GM18858 (cell line): ENCODE results near the gene ERG28.
"Not testable (repeated sequence)": the region's sequence is repeated elsewhere in the genome, so short reads cannot be mapped to it uniquely, and the experiment has no call there.

ENCODE experiments used
- ATAC-seq: cut with Tn5 transposase; IDR thresholded peaks from one replicate; pipeline ENCODE4 v1.9.1; 2021; ENCODE audit not compliant: unreplicated experiment

The ERG28 gene

GRCh38 chr14:75660630-75661498 lies at the start of gene ERG28, which contains the start of gene TTLL5:
ERG28 (minus strand) TSS chr14:75660876; CDS start chr14:75657502, 3,374 bp downstream.
TTLL5 (plus strand) TSS chr14:75661246; CDS start chr14:75663150, 1,904 bp downstream.
- peak; percentile 90 for ATAC-seq

- ATAC-seq: no peak
These were observed 48.6 kb upstream of the ERG28 start for GRCh38 chr14:75709207-75709812.

GRCh38 chr14:75705014-75705413 lies 44.3 kb upstream of the ERG28 start:
- no peak for ATAC-seq

- no peak for ATAC-seq
These were observed 42.8 kb upstream of the ERG28 start for GRCh38 chr14:75703467-75703866.

GRCh38 chr14:75702616-75703261 lies 42.1 kb upstream of the ERG28 start:
- no peak for ATAC-seq

- no peak for ATAC-seq
These were observed 41.4 kb upstream of the ERG28 start for GRCh38 chr14:75702122-75702521.

GRCh38 chr14:75700295-75700694 lies 39.6 kb upstream of the ERG28 start:
- no peak for ATAC-seq

- ATAC-seq: no peak
These were observed 38.7 kb upstream of the ERG28 start for GRCh38 chr14:75699331-75699730.

GRCh38 chr14:75697918-75698317 lies 37.2 kb upstream of the ERG28 start:
- no peak for ATAC-seq

- ATAC-seq: no peak
These were observed 36.7 kb upstream of the ERG28 start for GRCh38 chr14:75697386-75697785.

- not testable (repeated sequence) for ATAC-seq
These were observed 34.3 kb upstream of the ERG28 start for GRCh38 chr14:75695025-75695424.

GRCh38 chr14:75690010-75690409 lies 29.3 kb upstream of the ERG28 start:
- ATAC-seq: no peak

- no peak for ATAC-seq
These were observed 28.3 kb upstream of the ERG28 start for GRCh38 chr14:75689012-75689411.

GRCh38 chr14:75685910-75686309 lies 25.2 kb upstream of the ERG28 start:
- ATAC-seq: no peak

GRCh38 chr14:75675265-75675960 lies 14.7 kb upstream of the ERG28 start:
- ATAC-seq: no peak

GRCh38 chr14:75673345-75674035 lies 12.8 kb upstream of the ERG28 start:
- ATAC-seq: no peak

- no peak for ATAC-seq
These were observed 12.0 kb upstream of the ERG28 start for GRCh38 chr14:75672605-75673192.

GRCh38 chr14:75667099-75667765 lies 6.6 kb upstream of the ERG28 start:
- no peak for ATAC-seq

GRCh38 chr14:75662966-75663365 lies 2.3 kb upstream of the ERG28 start:
- ATAC-seq: no peak

- ATAC-seq: no peak
These were observed 781 bp upstream of the ERG28 start for GRCh38 chr14:75661499-75661814.
